Subcutaneous adipose tissue (tissue), 4 donors: ENCODE results near the gene SLC40A1. TPM values are rescaled to one million over a fixed set of nuclear protein-coding genes. Genes with fewer than 3 reads are reported as not detected.

ENCODE experiments used
- total RNA-seq, 4 donors: library from RNA; depleted of rRNA; stranded (reverse); fragments of >200 nt; gene quantifications; one replicate each; pipeline ENCODE4 v1.1.0, GENCODE V29; 2016
- TF ChIP-seq, protein P1 (sequence below): fragments of 450-650 bp; IDR thresholded peaks from one replicate; pipeline ENCODE4 v1.5.1; 2016; ENCODE audit warnings: low read depth, mild to moderate bottlenecking, control low read depth, antibody characterized with exemption, moderate library complexity

The SLC40A1 gene
- total RNA-seq, 4 donors from 2014 or later = 54.6 to 78.4 (median 58.2) TPM

GRCh38 chr2:189553504-189554088, 27.0 kb downstream of the SLC40A1 start:
- TF ChIP-seq, protein P1, sequence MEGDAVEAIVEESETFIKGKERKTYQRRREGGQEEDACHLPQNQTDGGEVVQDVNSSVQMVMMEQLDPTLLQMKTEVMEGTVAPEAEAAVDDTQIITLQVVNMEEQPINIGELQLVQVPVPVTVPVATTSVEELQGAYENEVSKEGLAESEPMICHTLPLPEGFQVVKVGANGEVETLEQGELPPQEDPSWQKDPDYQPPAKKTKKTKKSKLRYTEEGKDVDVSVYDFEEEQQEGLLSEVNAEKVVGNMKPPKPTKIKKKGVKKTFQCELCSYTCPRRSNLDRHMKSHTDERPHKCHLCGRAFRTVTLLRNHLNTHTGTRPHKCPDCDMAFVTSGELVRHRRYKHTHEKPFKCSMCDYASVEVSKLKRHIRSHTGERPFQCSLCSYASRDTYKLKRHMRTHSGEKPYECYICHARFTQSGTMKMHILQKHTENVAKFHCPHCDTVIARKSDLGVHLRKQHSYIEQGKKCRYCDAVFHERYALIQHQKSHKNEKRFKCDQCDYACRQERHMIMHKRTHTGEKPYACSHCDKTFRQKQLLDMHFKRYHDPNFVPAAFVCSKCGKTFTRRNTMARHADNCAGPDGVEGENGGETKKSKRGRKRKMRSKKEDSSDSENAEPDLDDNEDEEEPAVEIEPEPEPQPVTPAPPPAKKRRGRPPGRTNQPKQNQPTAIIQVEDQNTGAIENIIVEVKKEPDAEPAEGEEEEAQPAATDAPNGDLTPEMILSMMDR = no peak

GRCh38 chr2:189552991-189553404, 27.6 kb downstream of the SLC40A1 start:
- TF ChIP-seq, protein P1 = no peak

DNA sequence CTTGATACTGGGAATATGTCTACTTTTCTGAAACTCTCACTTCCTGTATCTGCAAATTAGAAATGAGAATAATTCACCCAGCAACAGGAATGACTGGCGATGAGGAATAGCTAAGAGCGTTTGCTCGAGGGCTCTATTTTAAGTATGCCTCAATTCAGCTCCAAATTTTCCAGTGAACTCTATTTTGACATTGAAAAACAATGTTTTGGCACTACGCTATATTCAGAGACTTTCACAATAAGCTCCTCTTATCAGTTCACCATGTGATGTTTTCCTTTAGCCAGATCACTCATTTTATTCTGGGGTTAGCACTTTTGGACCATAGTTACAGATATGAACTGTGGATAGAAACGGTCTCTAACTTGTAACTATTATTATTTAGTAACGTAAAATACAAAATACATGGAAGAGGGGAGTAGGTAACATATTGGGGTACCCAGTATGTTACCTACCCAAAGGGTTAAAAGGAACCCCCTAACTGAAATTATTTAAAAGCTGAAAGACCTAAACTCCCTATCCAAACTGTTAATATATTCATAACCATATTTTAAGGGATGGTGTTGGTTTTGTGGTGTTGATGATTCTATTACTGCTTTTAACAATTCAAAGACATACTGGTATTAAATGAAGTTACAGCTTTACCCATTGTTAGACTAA, 28.1 kb downstream of the SLC40A1 start:
- TF ChIP-seq, protein P1 = no peak

DNA sequence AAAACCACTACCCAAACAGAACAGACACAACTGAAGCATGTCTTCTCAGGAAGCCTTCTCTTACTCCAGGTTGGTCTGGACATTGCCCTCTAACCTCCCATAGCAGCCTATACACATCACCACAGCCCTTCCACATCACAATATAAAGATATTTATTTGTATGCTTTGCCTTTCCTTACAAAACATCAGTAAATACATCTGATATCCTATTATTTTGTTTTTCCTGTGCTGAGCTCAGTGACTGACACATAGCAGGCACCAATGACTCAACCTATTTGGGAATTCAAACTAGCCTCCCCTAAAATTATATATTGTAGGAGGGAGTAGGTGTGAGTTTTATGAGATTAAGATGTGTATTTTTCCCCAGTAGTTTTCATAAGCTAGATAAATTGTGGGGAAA, 28.8 kb downstream of the SLC40A1 start:
- TF ChIP-seq, protein P1 = no peak

DNA sequence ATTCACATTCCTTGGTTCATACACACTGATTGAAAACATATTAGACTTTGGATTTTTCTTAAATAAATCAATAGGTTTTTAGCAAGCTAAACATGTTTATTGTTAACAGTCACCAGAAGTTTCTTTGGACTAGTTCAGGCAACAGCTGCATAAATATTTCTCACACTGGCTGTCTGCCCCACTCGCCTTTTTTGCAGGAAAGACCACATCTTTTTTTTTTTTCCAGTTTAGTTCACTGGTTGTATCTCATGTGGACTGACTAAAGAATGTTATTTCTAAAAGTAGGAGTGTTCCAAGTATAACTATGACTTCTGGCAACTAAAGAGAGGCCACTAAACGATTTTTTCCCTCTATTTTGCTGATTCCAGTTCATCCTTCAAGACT, 31.1 kb downstream of the SLC40A1 start:
- TF ChIP-seq, protein P1 = no peak

- TF ChIP-seq, protein P1 = no peak
Observed at GRCh38 chr2:189548666-189549448, 31.7 kb downstream of the SLC40A1 start.

GRCh38 chr2:189545418-189545817, 35.2 kb downstream of the SLC40A1 start:
- TF ChIP-seq, protein P1 = no peak
